Ascending aorta (tissue), 2 donors: ENCODE measurements around the gene OR6K6. TPM values are rescaled to one million over a fixed set of nuclear protein-coding genes. Genes with fewer than 3 reads are reported as not detected.

Experiments
- DNase-seq, 2 donors: peaks; one replicate each; pipeline ENCODE4 v3.0.0-alpha.2; 2019; ENCODE audit warnings: low spot score in 2 of 2
- H3K27ac ChIP-seq, 2 donors: fragments of 200-600 bp; sonication (generic); one replicate each; pipeline ENCODE4 v1.5.1; 2016 to 2017; ENCODE audit warnings: mild to moderate bottlenecking in 1 of 2
- H3K27me3 ChIP-seq: fragments of 200-600 bp; sonication (generic); one replicate; pipeline ENCODE4 v1.5.1; 2017
- H3K36me3 ChIP-seq, 2 donors: fragments of 200-600 bp; sonication (generic); one replicate each; pipeline ENCODE4 v1.5.1; 2016
- H3K4me1 ChIP-seq, 2 donors: fragments of 200-600 bp; sonication (generic); one replicate each; pipeline ENCODE4 v1.5.1; 2016 to 2017; ENCODE audit warnings: mild to moderate bottlenecking in 1 of 2
- H3K4me3 ChIP-seq, 2 donors: fragments of 200-600 bp; sonication (generic); one replicate each; pipeline ENCODE4 v1.5.1; 2016 to 2017; ENCODE audit warnings: mild to moderate bottlenecking in 1 of 2
- H3K9me3 ChIP-seq, 2 donors: fragments of 200-600 bp; sonication (generic); one replicate each; pipeline ENCODE4 v1.5.1; 2016
- CTCF ChIP-seq, 3 experiments: fragments of 200-600 bp in 2 of 3; fragments of 450-650 bp in 1 of 3; sonication (generic) in 2 of 3; IDR thresholded peaks; one replicate each; pipeline ENCODE4 v1.5.1; 2016 to 2019; ENCODE audit warnings: antibody characterized with exemption in 3 of 3, mild to moderate bottlenecking in 1 of 3, moderate library complexity in 1 of 3
- intact Hi-C: fragments of 100-400 bp; cut with DNase I; formaldehyde crosslinking; loops from one replicate; pipeline ENCODE4 v1.15.1; 2023
- total RNA-seq: library from RNA; depleted of rRNA; stranded (reverse); fragments of >200 nt; gene quantifications from one replicate; pipeline ENCODE4 v1.1.0, GENCODE V29; 2016

Gene OR6K6
- total RNA-seq, 1 donor from 2014 or later: not detected

- H3K4me3 ChIP-seq: no peak within 1 kb of the TSS
- H3K27me3 ChIP-seq: no peaks in the 10 kb centered on the region
- no peak for TF ChIP-seq CTCF (IDR thresholded peaks at IDR 0.05)
- intact Hi-C loops: no loop called here
- no peak within 1 kb of the TSS for H3K27ac ChIP-seq
- DNase-seq: no peak
- no peaks in the 10 kb centered on the region for H3K36me3 ChIP-seq
- H3K4me1 ChIP-seq: no peaks in the 10 kb centered on the region
- no peaks in the 10 kb centered on the region for H3K9me3 ChIP-seq
These were observed 26.6 kb downstream of the OR6K6 start, which contains the start of gene OR6N2 for GRCh38 chr1:158781104-158781503. Gene OR6N2 (minus strand): TSS chr1:158781204. CDS start chr1:158777635, 3,569 bp downstream.

- no peak for DNase-seq
- intact Hi-C loops: no loop called here
- H3K27ac ChIP-seq: no peak overlapping the region
- H3K27me3 ChIP-seq: no peaks in the 10 kb centered on the region
- no peak overlapping the region for H3K4me3 ChIP-seq
- TF ChIP-seq CTCF (IDR thresholded peaks at IDR 0.05): no peak
- H3K9me3 ChIP-seq: no peaks in the 10 kb centered on the region
- no peaks in the 10 kb centered on the region for H3K4me1 ChIP-seq
- no peaks in the 10 kb centered on the region for H3K36me3 ChIP-seq
These were observed 39.1 kb downstream of the OR6K6 start for GRCh38 chr1:158793604-158794003.

GRCh38 chr1:158794247-158794646 is 39.7 kb downstream of the OR6K6 start:
- Histone ChIP-seq H3K27me3 (no peaks in the 10 kb centered on the region), H3K27ac (no peak overlapping the region), H3K4me1 (no peaks in the 10 kb centered on the region), H3K9me3 (no peaks in the 10 kb centered on the region), H3K36me3 (no peaks in the 10 kb centered on the region), H3K4me3 (no peak overlapping the region)
- no peak for TF ChIP-seq CTCF (IDR thresholded peaks at IDR 0.05)
- no peak for DNase-seq
- intact Hi-C loops: no loop called here

GRCh38 chr1:158798531-158798930 is 44.0 kb downstream of the OR6K6 start:
- H3K9me3 ChIP-seq: no peaks in the 10 kb centered on the region
- H3K36me3 ChIP-seq: no peaks in the 10 kb centered on the region
- no peak for TF ChIP-seq CTCF (IDR thresholded peaks at IDR 0.05)
- no peak overlapping the region for H3K4me3 ChIP-seq
- intact Hi-C loops: no loop called here
- H3K27me3 ChIP-seq: no peaks in the 10 kb centered on the region
- H3K27ac ChIP-seq: no peak overlapping the region
- no peaks in the 10 kb centered on the region for H3K4me1 ChIP-seq
- DNase-seq: no peak

- no peaks in the 10 kb centered on the region for H3K4me1 ChIP-seq
- DNase-seq: no peak
- H3K9me3 ChIP-seq: no peaks in the 10 kb centered on the region
- TF ChIP-seq CTCF (IDR thresholded peaks at IDR 0.05): no peak
- no peak overlapping the region for H3K27ac ChIP-seq
- H3K27me3 ChIP-seq: no peaks in the 10 kb centered on the region
- H3K4me3 ChIP-seq: no peak overlapping the region
- intact Hi-C loops: no loop called here
- H3K36me3 ChIP-seq: no peaks in the 10 kb centered on the region
These were observed 45.2 kb downstream of the OR6K6 start for GRCh38 chr1:158799689-158800088.

GRCh38 chr1:158800526-158800925 is 46.0 kb downstream of the OR6K6 start:
- DNase-seq: no peak
- no peak for TF ChIP-seq CTCF (IDR thresholded peaks at IDR 0.05)
- Histone ChIP-seq H3K36me3 (no peaks in the 10 kb centered on the region), H3K27me3 (no peaks in the 10 kb centered on the region), H3K4me1 (no peaks in the 10 kb centered on the region), H3K9me3 (no peaks in the 10 kb centered on the region), H3K27ac (no peak overlapping the region), H3K4me3 (no peak overlapping the region)
- intact Hi-C loops: no loop called here
